Articular chondrocyte of knee joint (primary cell): ENCODE results near the gene CGA. TPM values are rescaled to one million over a fixed set of nuclear protein-coding genes. Genes with fewer than 3 reads are reported as not detected.

ENCODE experiments used
- total RNA-seq: library from RNA; depleted of rRNA; stranded (reverse); fragments of >200 nt; gene quantifications from 2 replicates; pipeline ENCODE4 v1.2.3, GENCODE V29; 2012

The CGA gene
- total RNA-seq: not detected in 2 replicates

DNA sequence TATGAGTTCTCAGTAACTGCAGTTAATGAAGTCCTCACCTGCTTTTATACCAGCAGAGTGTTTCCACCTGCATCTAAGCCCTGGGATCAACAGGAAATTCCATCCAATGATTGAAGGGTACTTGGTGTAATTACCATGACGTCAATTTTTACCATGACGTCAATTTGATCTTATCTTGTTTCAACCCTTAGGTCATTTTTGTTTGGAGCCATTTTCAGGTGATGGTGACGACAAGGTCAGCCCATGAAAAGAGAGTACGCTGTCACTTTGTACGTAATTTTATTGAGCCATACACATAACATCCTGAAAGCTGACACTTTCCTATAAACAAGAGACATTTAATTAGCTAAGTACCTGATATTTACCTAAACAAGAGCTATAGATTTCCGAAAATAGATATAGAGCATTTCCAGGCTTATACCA lies at the start of gene CGA:
CGA (minus strand) TSS at position 20 of the 423 bp plus-strand sequence. CDS start 6,906 bp downstream, outside the sequence.

Other genes starting within 250 kb of the CGA start
- gene HTR1E, start 157.6 kb downstream of the CGA start, total RNA-seq: not detected in 2 replicates
- 47.8 and 55.6 TPM in 2 replicates for gene ZNF292, start 60.5 kb upstream of the CGA start, total RNA-seq
- 10.2 and 11.0 TPM in 2 replicates for gene SMIM8, start 227.5 kb upstream of the CGA start, total RNA-seq
- not detected in 2 replicates for gene GJB7, start 234.2 kb upstream of the CGA start, total RNA-seq
- gene C6orf163, start 249.7 kb upstream of the CGA start, total RNA-seq: 4.8 and 6.8 TPM in 2 replicates